Measurements from ENCODE around the gene MTUS2. TPM values are rescaled to one million over a fixed set of nuclear protein-coding genes. Genes with fewer than 3 reads are reported as not detected.

The MTUS2 gene
- polyA plus RNA-seq, 2 of the 4 experiments (the other 2 are of a cell fraction) = not detected

DNA sequence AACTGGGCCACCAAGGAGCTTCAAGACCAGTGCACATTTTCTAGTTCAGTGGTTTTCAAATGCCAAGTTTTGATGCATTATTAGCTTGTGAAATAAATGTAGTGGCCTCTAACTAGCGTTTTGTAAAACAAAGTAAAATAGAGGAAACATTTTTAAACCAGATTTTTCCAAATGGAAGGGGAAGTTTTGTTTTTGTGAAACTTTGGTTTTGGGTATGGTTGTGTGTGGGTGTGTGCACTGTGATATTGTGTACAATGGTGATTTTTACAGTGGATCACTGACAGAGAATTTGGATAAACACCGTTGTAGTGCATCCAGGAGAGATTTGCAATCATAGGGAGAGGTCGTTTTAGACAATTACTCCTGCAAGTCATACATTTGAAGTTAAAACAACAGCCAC is 666.4 kb downstream of the MTUS2 start:
- Histone ChIP-seq H3K4me2 (no peak overlapping the region), H3K27ac (no peak overlapping the region), H3K4me3 (no peak overlapping the region), H3K9me3 (no peaks in the 10 kb centered on the region), H3K4me1 (no peaks in the 10 kb centered on the region)
- ChIA-PET POLR2A (no interaction called here), CTCF (interaction anchor here (1.8 kb wide), 1 partner anchor 14 kb away, joined by 6 read pairs; no protein-coding TSS in a partner anchor)
- WGBS (ENCODE audit: missing lambda C conversion rate) = 38% methylated on average over 3 of the region's 3 CpGs
- TF ChIP-seq CEBPB (IDR thresholded peaks at IDR 0.05) = no peak
- TF ChIP-seq GATA3 (IDR thresholded peaks at IDR 0.05; ENCODE audit: borderline replicate concordance) = no peak
- no peak for TF ChIP-seq MAFK (IDR thresholded peaks at IDR 0.05; ENCODE audit: partially characterized antibody)
- no peak for TF ChIP-seq RAD21 (conservative IDR thresholded peaks at IDR 0.05 in 1 of 2, IDR thresholded peaks at IDR 0.05 in 1 of 2)
- no peak for TF ChIP-seq CHD4 (IDR thresholded peaks at IDR 0.05; ENCODE audit: borderline replicate concordance)
- TF ChIP-seq JUN (IDR thresholded peaks at IDR 0.05) = no peak
- TF ChIP-seq MYC (IDR thresholded peaks at IDR 0.05; ENCODE audit: borderline replicate concordance, low read length) = no peak
- ATAC-seq (no peak), DNase-seq (ENCODE audit: low read depth in 1 of 2, low spot score in 1 of 2) (no peak), FAIRE-seq (no peak)

- Histone ChIP-seq H3K27ac (no peak overlapping the region), H3K4me2 (no peak overlapping the region), H3K4me1 (no peaks in the 10 kb centered on the region), H3K9me3 (no peaks in the 10 kb centered on the region), H3K4me3 (no peak overlapping the region)
- DNase-seq (ENCODE audit: low read depth in 1 of 2, low spot score in 1 of 2) (no peak), ATAC-seq (no peak), FAIRE-seq (no peak)
- TF ChIP-seq BHLHE40 (IDR thresholded peaks at IDR 0.05; ENCODE audit: low read depth, low read length) (no peak), USF2 (IDR thresholded peaks at IDR 0.05) (no peak), HOXB13 (CRISPR knock-in tag; IDR thresholded peaks at IDR 0.05; ENCODE audit: low read depth) (no peak), HOXB5 (CRISPR knock-in tag; IDR thresholded peaks at IDR 0.05) (no peak), GATA3 (IDR thresholded peaks at IDR 0.05; ENCODE audit: borderline replicate concordance) (no peak), EHMT2 (IDR thresholded peaks at IDR 0.05; ENCODE audit: low read depth) (no peak), POLR2AphosphoS2 (conservative IDR thresholded peaks at IDR 0.05; ENCODE audit: low read length) (no peak), FOXS1 (CRISPR knock-in tag; IDR thresholded peaks at IDR 0.05) (no peak), CHD2 (IDR thresholded peaks at IDR 0.05; ENCODE audit: low read length, partially characterized antibody) (no peak), ZC3H11A (IDR thresholded peaks at IDR 0.05) (no peak), HES2 (IDR thresholded peaks at IDR 0.05) (no peak), CHD4 (IDR thresholded peaks at IDR 0.05; ENCODE audit: borderline replicate concordance) (no peak), CBX2 (IDR thresholded peaks at IDR 0.05; ENCODE audit: borderline replicate concordance, low read depth) (no peak), JUN (IDR thresholded peaks at IDR 0.05) (no peak), EHF (CRISPR knock-in tag; IDR thresholded peaks at IDR 0.05) (no peak), HEYL (CRISPR knock-in tag; IDR thresholded peaks at IDR 0.05) (no peak)
- CTCF ChIA-PET = interaction anchor here (0.9 to 1.8 kb wide), 2 partner anchors 15 to 20 kb away, joined by 3 to 6 read pairs; no protein-coding TSS in a partner anchor
- 49% methylated on average over 19 of the region's 22 CpGs for WGBS (ENCODE audit: missing lambda C conversion rate)
- POLR2A ChIA-PET = no interaction called here
Observed at GRCh38 chr13:29487466-29488454, 667.6 kb downstream of the MTUS2 start.
